GM18907 (cell line): ENCODE results near the gene ZHX3.

ENCODE experiments used
- ATAC-seq: cut with Tn5 transposase; IDR thresholded peaks from one replicate; pipeline ENCODE4 v1.9.1; 2021; ENCODE audit warnings: mild to moderate bottlenecking, moderate library complexity; ENCODE audit not compliant: unreplicated experiment

The ZHX3 gene

DNA sequence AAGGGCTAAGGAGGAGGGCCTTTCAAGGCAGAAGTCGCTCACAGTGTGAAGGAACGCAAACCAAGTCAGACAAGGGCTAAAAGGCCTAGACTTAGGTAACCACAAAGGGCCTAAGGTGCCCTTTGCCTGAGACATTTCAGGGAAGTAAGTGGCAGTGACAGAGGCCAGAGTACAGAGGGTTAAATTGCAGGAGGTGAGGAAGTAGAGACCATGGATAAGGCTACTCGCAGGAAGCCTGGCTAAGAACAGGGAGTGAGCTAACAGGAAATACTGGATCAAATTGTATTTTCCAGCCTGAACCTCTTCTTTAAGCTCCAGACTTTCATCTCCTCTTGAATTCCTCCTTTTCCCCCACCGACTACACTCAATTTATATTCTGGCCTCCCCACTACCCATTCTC lies 16.6 kb downstream of the ZHX3 start:
- no peak for ATAC-seq

DNA sequence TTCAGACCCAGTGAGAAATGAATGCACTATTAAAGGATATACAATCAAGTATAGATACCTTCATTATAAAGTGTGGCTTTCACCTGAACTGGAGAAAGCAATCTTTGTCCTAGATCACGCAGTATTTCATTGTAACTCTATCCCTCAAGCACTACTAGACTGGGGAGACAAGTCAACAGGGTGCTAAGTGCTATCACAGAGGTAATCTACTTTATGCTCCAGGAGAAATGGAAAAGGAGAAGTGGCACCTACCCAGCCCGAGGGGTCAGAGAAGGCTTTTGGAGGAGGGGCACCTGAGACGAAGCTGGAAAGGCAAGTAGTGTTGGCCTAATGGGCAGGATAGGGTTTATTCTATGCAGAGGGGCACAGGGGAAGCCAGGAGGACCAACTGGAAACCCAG lies 17.1 kb downstream of the ZHX3 start:
- no peak for ATAC-seq

DNA sequence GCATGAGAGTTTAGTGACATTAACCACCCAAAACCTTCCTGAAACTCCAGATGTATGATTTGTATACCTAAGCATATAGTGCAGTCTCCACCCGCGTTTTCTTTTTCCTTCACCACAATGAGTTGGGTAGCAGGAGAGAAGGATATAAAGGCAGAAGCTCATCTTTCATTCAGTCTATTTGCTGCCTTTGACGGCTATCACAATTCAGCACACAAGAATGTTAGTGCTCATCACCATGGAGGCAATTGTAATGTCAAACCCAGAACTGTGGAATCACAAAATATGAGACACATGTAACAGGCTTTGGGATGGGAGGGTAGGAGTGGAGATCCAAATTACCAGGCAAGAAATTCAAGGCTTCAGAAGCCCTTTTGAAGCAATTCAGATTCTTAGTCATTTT lies 17.6 kb downstream of the ZHX3 start:
- ATAC-seq = no peak

DNA sequence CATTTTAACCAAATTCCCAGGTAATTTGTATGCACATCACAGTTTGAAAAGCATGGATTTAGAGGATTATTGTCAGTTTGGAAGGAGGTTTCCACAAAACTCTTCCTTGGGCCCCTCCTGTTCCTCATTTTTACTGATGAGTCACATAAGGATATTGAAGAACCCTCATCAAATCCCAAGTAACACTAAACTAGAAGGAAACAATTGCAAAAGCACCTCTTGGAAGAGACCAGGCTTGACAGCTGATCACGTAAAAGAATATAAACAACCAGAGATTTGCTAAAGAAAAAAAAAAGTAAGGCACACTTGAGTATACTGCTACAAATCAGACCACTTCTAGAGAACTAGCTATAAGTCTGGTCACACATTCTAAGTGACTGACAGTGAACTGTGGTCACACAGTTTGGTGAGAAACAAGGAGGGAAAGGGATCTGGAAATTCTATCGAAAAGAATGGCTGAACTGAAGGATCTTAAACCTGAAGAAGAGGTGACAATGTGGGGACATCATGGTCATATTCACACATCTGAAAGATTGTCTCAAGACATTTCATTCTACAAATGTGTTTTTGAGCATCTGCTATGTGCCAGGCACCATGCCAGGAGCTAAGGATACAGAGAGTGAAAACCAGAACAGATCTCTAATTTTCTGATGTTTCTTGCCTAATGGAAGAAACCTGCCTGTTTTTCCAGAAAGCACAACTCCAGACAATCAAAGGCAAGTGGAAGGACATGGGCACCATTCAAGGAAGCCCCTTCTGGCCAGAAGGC lies 24.1 kb downstream of the ZHX3 start:
- ATAC-seq = no peak

DNA sequence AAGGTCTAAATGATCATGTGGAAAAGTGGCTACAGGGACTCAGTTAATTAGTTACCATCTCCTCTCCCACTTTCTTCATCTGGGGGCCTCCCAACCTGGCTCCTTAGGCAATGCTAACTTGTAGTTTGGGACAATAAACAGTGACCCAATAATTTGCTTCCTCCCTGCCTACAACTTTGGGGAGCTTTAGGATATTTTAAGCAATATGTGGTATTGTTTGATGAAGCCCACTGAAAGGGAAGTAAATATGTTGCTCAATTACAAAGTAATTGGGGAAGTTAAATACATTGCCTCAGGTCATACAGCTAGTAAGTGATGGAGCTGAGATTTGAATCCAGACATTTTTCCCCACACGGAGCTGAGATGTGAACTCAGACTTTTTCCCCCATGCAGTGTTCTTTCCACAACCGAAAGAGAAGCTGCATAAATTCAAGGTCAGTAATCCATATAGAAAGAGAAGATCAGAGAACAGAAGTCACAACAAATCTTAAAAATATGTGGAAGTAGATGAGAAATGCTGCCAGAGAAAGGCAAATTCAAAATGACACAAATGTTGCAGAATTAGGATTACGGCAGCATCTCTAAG lies 26.6 kb downstream of the ZHX3 start:
- no peak for ATAC-seq

DNA sequence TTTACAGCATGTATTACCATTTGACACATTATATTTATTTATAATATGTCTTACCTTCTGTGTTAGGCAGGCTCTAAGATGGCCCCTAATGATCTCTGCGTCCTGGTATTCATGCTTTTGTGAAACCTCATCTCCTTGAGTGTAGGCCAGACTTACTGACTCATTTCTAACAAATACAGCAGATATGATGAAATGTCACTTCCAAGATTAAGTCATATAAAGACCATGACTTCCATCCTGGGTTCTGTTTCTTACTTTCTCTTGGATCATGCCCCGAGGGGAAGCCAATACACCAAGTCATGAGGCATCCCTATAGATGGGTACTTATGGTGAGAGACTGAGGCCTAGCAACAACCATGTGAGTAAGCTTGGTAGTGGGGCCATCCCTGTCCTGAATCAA lies 30.2 kb downstream of the ZHX3 start:
- no peak for ATAC-seq

DNA sequence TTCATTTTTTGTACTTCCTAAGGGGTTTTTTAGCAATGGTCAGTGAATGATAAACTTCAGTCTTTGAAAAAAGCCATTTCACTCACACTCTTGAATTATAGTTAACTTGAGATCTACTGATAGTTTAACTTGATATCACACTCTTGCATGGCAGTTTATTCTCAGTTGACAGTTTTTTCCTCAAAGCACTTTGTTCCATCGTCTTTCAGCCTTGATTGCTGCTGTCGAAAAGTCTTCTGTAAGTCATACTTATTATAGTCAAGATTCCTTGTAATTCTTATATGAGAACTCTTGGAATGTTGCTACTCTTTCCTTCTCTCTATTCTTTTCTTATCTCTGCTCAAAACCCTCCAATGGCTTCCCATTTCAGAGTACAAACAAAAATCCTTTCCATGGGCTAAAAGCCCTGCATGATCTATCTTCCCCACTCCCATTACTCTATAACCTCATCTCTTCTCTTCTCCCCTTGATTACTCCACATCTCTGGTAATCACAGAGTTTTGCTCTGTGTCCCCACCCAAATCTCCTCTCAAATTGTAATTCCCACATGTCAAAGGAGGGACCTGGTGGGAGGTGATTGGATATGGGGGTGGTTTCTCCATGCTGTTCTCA lies 31.2 kb downstream of the ZHX3 start:
- ATAC-seq = no peak

DNA sequence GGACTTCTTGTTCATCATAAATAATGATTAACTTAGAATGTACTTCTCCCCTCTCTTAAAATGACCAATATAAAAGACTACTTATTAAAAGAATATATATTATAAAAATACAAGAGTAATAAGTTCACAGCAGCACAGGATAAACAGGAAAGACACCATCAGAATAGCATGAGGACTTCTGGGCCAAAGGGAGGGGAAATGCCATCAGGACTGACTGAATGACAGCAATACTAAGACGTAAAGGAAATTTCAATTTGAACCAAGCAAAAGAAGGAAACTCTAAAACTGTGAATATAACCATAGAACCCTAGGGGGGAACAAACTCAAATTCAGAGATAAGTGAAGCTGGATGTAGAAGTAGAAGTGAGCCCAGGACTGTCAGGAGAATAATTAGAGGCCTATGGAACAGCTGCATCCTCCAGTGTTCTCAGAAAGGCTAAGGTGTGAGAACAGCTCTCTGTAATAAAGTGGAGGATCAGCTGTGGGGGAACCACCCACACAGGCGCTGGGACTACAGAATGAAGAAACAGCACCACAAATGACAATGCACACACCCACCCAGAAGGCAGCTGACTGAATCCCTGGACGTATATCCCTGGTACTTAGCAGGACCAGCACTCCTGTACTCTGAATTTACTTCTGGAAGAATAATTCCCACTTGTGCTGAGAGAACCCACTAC lies 37.8 kb downstream of the ZHX3 start:
- ATAC-seq = no peak

DNA sequence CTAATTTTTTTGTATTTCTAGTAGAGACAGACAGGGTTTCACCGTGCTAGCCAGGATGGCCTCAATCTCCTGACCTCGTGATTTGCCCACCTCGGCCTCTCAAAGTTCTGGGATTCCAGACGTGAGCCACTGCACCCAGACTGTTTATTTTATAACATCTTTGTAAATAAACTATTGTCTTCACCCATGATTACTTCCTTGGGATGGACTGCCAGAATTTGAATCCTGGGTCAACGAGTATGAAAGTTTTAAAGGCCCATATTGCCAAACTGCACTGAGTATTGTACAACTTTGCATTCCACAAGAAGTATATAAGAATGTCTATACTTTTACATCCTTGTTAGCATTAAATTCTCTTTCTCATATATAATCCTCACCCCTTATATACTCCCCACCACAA lies 38.6 kb downstream of the ZHX3 start:
- ATAC-seq = no peak

DNA sequence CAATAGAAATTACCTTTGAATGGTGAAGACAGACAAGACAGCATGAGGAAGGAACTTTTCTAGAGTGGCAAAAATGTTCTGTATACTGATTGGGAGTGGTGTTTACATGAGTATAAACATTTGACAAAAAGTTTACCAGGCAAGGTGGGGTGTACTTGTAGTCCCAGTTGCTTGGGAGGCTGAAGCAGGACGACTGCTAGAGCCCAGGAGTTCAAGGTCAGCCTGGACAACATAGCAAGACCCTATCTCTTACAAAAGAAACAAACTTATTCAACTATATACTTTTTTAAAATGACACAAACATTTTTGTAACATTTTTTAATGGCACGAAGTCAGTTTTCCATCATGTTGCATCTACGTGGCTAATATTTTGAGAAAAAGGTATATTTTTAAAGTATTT lies 40.5 kb downstream of the ZHX3 start:
- ATAC-seq = no peak

DNA sequence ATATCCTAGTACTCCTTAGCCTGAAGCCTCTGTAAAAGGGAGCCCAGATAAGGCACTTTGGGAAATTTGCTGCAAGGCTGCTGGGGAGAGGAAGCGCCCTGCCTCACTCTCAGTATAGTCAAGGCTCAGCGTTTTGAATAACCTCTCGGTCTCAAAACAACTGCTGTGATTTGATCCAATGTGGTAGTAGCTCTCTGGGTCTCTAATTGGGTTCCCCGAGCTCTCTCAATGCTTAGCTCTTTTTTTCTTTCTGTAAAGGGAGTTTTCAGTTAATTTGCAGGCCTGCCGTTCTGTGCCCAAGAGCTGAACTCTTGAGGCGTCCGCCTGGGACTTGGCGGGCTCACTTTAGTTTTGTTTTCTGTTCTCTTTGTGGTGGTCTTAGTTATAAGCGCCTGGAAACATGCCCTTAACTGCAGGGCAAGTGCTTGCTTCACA lies 41.2 kb downstream of the ZHX3 start:
- no peak for ATAC-seq

DNA sequence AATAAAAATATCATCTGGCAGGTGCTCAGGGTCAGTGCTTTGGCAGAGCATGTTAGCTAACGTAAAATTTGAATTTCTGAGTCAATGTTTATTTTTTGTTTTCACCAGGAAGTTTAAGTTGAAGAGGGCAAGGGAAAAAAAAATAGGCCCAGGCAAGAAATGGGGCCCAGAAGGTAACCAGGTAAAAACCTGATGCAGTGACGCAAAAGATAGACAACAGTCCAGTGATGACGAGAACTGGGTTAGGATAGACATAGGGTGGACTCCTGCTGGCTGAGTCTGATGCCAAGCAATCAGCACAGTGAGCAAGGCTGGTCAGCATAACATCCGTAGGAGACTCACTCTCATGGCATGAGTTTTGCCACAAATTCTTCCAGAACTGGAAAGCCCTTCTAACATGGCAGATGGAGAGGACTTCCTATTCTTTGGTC lies 42.2 kb downstream of the ZHX3 start:
- no peak for ATAC-seq

DNA sequence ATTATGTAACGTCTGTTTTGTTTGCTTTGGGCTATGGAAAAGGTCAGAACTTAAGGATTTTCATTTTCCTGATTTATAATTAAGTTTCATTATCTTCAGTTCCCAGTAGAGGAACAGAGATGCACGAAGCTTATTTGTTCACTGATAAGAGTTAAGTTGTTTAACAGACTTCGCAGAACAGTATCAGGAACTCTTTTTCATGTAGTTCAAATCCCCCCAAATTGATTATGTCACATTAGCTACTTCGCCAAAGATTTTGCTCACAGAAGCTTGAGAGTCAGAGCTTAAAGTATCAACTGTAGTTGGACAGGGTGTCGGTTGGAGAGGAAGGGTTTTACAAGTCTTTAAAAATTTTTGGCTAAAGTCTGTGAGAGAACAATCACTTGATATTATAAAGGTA lies 43.4 kb downstream of the ZHX3 start:
- no peak for ATAC-seq

DNA sequence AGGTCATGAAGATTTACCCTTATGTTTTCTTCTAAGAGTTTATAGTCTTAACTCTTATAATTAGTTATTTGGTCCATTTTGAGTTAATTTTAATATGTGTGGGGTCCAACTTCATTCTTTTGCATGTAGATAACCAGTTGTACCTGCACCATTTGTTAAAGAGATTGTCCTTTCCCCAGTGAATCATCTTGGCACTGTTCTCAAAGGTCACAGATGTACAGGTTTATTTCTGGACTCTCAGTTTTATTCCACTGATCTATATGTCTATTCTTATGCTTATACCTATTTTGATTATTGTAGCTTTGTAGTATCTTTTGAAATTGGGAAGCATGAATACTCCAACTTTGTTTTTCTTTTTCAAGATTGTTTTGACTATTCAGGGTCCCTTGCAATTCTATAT lies 44.1 kb downstream of the ZHX3 start:
- ATAC-seq = no peak

DNA sequence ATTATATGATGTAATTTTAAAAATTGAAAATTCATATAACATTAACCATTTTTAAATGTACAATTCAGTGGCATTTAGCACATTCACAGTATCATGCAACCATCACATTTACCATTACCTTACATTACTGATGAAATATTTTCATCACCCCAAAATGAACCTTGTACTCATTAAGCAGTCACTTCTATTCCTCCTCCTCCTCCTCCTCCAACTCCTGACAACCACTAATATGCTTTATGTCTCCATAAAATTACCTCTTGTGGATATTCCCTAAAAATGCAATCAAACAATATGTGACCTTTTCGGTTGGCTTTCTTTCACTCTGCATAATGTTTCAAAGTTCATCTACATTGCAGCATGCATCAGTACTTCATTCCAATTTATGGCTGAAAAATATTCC lies 45.2 kb downstream of the ZHX3 start:
- no peak for ATAC-seq

DNA sequence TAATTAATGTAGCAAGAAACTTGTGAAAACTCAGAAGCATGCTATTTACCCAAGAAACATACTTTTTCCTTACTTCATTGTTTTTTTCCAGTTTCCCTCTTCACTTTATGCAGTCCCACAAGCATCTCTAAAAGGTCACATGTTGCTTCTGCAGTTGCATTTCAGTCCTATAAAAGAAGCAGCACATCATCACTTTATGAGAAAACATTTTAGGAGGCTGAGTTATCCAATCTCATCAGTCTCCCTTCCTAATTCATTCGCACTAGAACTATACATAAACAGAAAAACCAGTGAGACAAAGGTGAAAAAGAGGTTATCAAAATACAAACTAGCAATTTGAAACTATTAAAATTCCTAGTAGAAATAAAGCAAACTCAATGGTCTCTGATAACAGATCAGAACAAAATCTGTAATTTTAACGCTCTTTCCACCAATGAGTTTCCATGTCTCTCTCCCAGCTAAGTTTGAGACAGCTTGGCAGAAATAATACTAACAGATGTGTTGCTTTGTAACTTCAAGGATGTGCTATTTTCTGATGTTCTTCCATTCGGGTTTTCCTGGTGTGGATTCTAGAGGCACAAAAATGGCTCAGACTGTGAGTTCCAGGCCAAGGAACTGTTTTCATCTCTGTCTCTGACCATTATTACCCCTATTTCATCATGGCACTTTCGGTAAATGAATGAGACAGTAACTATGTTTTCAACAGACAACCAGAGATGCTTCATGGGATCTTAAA lies 48.4 kb downstream of the ZHX3 start:
- ATAC-seq = no peak

DNA sequence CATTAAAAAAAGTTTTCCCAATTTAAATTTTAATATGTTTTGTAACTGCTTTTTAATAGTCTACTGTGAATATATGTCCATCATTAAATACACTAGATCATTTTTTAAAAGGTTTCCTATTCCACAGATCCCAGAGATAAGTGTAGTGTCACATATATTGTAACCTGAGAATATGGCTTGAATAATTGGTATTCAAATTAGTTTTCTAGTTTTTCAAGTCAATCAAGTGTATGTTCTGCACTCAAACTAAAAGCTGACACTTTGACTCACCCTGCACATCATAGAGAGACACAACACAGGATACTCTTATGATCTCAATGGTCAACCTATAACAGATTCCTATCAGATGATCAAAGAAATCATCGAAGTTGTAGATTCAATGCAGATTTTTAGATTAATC lies 49.1 kb downstream of the ZHX3 start:
- ATAC-seq = no peak

DNA sequence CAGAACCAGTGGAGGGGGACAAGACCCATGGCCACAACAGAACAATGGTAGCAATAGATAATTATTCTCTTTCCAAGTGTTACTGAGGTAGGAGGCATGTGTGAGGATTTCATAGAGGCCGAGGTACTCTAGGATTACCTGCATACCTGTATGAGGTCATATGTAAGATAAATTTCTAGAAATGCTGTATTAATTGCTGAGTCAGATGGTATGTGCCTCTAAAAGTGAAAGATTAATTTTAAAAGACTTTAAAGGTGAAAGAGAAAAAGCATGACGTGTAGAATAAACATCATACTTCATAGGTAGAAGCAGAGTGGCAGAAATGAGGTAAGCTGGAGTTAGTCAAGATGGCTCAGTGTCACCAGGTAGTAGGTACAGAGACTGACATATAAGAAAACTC lies 51.6 kb downstream of the ZHX3 start:
- no peak for ATAC-seq

DNA sequence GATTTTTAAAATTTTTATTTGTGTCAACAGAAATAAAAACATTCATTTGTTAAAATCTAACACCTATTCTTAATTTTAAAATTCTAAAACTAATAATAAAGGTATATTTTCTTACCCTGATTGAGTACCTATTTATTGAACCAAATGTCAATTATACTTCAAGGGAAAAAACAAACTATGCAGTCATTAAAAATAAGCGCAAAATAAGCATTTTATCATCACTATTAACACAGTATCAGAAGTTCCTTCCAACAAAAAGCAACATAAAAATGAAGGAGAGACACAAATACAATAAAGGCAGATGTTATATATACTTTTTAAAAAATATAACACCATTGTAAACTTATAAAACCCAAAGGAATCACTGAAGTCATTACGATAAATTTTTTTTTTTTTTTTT lies 52.7 kb downstream of the ZHX3 start:
- no peak for ATAC-seq

DNA sequence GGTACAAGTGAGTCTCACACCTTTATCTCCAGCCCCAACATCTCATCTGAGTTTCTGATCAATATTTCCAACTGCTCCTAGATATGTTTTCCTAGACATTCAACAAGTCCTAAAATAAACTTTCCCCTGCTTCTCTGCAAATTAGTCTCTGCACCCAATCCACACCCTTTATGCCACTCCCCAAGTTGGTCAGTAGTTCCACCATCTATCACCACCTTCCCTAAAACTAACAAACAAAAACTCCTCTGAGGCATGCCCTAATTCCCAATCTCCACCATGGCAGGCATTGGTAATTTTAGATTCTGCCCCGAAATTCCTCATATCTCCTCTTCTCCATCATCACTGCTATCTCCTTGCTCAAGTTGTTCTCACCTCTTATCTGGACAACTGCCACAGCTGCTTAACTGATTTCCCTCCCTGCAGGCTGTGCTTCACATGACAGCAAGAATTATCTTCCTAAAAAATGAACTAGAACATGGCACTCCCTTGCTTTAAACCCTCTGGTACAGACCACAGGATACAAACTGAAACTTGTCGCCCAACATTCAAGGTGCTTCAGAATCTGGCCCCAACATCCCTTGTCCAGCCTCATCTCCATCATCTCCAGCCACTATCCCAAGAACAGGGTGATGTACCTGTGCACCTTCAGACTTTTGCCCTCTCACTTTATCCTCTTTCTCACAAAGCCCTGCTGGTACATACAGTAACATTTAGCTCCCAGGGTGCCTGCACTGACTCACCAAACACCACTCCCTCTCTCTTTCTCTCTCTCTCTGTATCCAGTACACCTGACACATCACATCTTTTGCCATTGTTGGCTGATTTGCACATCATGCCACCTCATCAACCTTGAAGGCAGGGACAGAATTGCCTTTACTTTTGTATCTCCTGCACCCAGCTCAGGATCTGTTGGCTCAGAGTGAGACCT lies 55.5 kb downstream of the ZHX3 start:
- no peak for ATAC-seq
